K562 (cell line): Measurements from ENCODE around the gene SH3BGRL3. TPM values are rescaled to one million over a fixed set of nuclear protein-coding genes. Genes with fewer than 3 reads are reported as not detected.

Experiments used
- CCAR2 ChIP-seq: fragments of 200-400 bp; formaldehyde crosslinking; IDR thresholded peaks from 2 replicates; pipeline ENCODE4 v1.6.1; 2017; ENCODE audit warnings: mild to moderate bottlenecking, low read depth, low read length
- HDAC3 ChIP-seq: fragments of 450-650 bp; IDR thresholded peaks from 2 replicates; pipeline ENCODE4 v1.6.1; 2018; ENCODE audit warnings: borderline replicate concordance, mild to moderate bottlenecking, moderate library complexity; ENCODE audit not compliant: partially characterized antibody
- HEY1 ChIP-seq: fragments of 250-450 bp; sonication (Bioruptor Pico); IDR thresholded peaks from 2 replicates; pipeline ENCODE4 v1.5.0; 2020; ENCODE audit warnings: mild to moderate bottlenecking, moderate library complexity, borderline replicate concordance
- MBD2 ChIP-seq: sonication (generic); IDR thresholded peaks from 2 replicates; pipeline ENCODE4 v1.6.1; 2016; ENCODE audit warnings: low read depth, borderline replicate concordance
- NCOA1 ChIP-seq: fragments of 450-650 bp; IDR thresholded peaks from 2 replicates; pipeline ENCODE4 v1.6.1; 2016; ENCODE audit warnings: low read depth
- SMAD4 ChIP-seq: fragments of 250-450 bp; sonication (Bioruptor Pico); conservative IDR thresholded peaks from 2 replicates; pipeline ENCODE4 v1.8.0; 2021; ENCODE audit warnings: inconsistent platforms, mild to moderate bottlenecking, moderate library complexity
- ZFP30 ChIP-seq: fragments of 250-450 bp; sonication (Bioruptor Pico); IDR thresholded peaks from 2 replicates; pipeline ENCODE4 v1.8.0; 2022; ENCODE audit warnings: moderate library complexity, mild to moderate bottlenecking, inconsistent platforms, borderline replicate concordance
- ZNF239 ChIP-seq: fragments of 250-450 bp; sonication (Bioruptor Pico); IDR thresholded peaks from 2 replicates; pipeline ENCODE4 v1.4.0; 2020; ENCODE audit warnings: mild to moderate bottlenecking
- ZNF583 ChIP-seq: fragments of 250-450 bp; sonication (Bioruptor Pico); IDR thresholded peaks from 2 replicates; pipeline ENCODE4 v1.4.0; 2020
- ZNF75A ChIP-seq: fragments of 450-650 bp; formaldehyde crosslinking; IDR thresholded peaks from 2 replicates; pipeline ENCODE4 v1.4.0; 2020; ENCODE audit warnings: mild to moderate bottlenecking
- ZNF780A ChIP-seq: fragments of 250-450 bp; sonication (Bioruptor Pico); IDR thresholded peaks from 2 replicates; pipeline ENCODE4 v1.5.0; 2021; ENCODE audit warnings: mild to moderate bottlenecking
- polyA plus RNA-seq, 8 experiments: library from polyadenylated mRNA; depleted of rRNA in 4 of 8; stranded (reverse) in 5 of 8; unstranded in 3 of 8; fragments of >200 nt; fragmentation: Nextera tagmentation in 2 of 8; fragmentation: Illumina TruSeq in 1 of 8; extraction: Ambion mirVana in 2 of 8; extraction: Trizol in 1 of 8; gene quantifications; 2 replicates each; pipeline versions ENCODE4 v1.2.1 to v1.2.3, GENCODE V29; 2011 to 2014; ENCODE audit warnings: inconsistent platforms in 1 of 8, missing spikeins in 1 of 8
- total RNA-seq, 7 experiments: library from RNA; depleted of rRNA in 6 of 7; stranded (reverse); fragments of >200 nt in 6 of 7; fragmentation: Illumina TruSeq in 2 of 7; extraction: Trizol in 2 of 7; gene quantifications; 2 replicates each; pipeline versions ENCODE4 v1.2.1 to v1.2.3, GENCODE V29; 2011 to 2021; ENCODE audit warnings: low replicate concordance in 1 of 7
- TF ChIP-seq, protein P1 (sequence below): sonication (generic); formaldehyde crosslinking; IDR thresholded peaks from 2 replicates; pipeline ENCODE4 v1.8.0; 2022; ENCODE audit warnings: mild to moderate bottlenecking, missing genetic modification reagents
- TF ChIP-seq, protein P2 (sequence below), 3 experiments: fragments of 200-800 bp in 1 of 3; fragments of 250-450 bp in 1 of 3; fragments of 450-650 bp in 1 of 3; sonication (Bioruptor Pico) in 1 of 3; sonication (Bioruptor generic) in 1 of 3; formaldehyde crosslinking in 1 of 3; IDR thresholded peaks; 2 replicates each; pipeline versions ENCODE4 v1.6.1 to v1.8.0; 2016 to 2022; ENCODE audit warnings: mild to moderate bottlenecking in 2 of 3, missing genetic modification characterization in 2 of 3, missing compliant biosample characterization in 1 of 3, moderate library complexity in 1 of 3
- TF ChIP-seq, protein P3 (sequence below): fragments of 250-450 bp; sonication (Bioruptor Pico); IDR thresholded peaks from 2 replicates; pipeline ENCODE4 v1.8.0; 2021; ENCODE audit warnings: moderate library complexity, mild to moderate bottlenecking, inconsistent platforms
- TF ChIP-seq, protein P4 (sequence below): fragments of 450-650 bp; IDR thresholded peaks from 2 replicates; pipeline ENCODE4 v1.6.1; 2016
- TF ChIP-seq, protein P5 (sequence below), 2 experiments: fragments of 150-350 bp in 1 of 2; IDR thresholded peaks; 2 replicates each; pipeline ENCODE4 v1.6.1; 2012 to 2016; ENCODE audit warnings: low read depth in 2 of 2, low read length in 2 of 2, mild to moderate bottlenecking in 1 of 2, moderate library complexity in 1 of 2

The SH3BGRL3 gene
- total and polyA plus RNA-seq, 9 of the 15 experiments (the other 6 are each of a cell fraction or from before 2014, with no cell fraction given), result 30.3 to 140 (median 54.2) TPM

DNA sequence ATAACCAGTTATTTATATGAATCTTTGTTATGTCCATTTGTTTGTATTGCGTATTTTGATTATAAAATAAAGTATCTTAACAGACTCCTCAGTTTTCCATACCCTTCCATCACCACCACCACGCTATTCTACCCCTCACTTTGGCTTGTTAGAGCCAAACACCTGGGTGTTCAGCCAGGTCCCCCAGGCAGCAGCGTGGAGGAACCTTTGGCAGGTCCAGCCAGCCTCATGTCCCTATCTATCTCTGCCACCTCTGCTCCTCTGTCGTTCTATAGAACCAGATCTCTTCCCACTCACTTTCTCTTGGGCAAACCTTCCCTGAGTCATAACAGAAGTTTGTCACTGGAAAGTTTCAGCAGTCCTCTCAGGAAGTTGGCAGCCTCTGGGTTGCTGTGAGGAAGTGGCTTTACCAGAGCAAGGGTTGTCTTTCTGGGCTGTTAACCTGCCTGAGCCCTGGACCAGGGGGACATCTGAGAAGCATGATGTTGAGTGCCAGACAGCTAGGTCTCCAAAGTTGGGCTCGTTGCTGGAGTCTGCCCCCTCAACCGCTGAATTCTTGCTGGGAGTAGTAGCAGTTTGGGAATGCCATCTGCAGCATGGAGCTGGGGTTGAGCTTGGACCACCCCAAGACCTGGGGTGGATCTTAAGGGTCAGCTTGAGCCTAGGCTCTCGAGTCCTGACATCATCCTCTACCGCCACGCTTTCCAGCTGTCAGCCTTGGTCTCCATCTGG is 996 bp upstream of the SH3BGRL3 start (continued):
- TF ChIP-seq HEY1 (CRISPR knock-in tag) (no peak), MBD2 (0 out of 2 replicates have a peak, but pooled peaks have one; percentile 12), HDAC3 (no peak), ZNF75A (CRISPR knock-in tag) (no peak), ZNF239 (CRISPR knock-in tag) (no peak), ZNF780A (no peak), CCAR2 (no peak), NCOA1 (no peak), SMAD4 (CRISPR knock-in tag) (no peak), ZNF583 (CRISPR knock-in tag) (no peak), ZFP30 (CRISPR knock-in tag) (no peak)
- TF ChIP-seq, protein P1, sequence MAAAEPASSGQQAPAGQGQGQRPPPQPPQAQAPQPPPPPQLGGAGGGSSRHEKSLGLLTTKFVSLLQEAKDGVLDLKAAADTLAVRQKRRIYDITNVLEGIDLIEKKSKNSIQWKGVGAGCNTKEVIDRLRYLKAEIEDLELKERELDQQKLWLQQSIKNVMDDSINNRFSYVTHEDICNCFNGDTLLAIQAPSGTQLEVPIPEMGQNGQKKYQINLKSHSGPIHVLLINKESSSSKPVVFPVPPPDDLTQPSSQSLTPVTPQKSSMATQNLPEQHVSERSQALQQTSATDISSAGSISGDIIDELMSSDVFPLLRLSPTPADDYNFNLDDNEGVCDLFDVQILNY, result peak; percentile 65; the same call in 1 of the 2 replicates
- TF ChIP-seq, protein P2, sequence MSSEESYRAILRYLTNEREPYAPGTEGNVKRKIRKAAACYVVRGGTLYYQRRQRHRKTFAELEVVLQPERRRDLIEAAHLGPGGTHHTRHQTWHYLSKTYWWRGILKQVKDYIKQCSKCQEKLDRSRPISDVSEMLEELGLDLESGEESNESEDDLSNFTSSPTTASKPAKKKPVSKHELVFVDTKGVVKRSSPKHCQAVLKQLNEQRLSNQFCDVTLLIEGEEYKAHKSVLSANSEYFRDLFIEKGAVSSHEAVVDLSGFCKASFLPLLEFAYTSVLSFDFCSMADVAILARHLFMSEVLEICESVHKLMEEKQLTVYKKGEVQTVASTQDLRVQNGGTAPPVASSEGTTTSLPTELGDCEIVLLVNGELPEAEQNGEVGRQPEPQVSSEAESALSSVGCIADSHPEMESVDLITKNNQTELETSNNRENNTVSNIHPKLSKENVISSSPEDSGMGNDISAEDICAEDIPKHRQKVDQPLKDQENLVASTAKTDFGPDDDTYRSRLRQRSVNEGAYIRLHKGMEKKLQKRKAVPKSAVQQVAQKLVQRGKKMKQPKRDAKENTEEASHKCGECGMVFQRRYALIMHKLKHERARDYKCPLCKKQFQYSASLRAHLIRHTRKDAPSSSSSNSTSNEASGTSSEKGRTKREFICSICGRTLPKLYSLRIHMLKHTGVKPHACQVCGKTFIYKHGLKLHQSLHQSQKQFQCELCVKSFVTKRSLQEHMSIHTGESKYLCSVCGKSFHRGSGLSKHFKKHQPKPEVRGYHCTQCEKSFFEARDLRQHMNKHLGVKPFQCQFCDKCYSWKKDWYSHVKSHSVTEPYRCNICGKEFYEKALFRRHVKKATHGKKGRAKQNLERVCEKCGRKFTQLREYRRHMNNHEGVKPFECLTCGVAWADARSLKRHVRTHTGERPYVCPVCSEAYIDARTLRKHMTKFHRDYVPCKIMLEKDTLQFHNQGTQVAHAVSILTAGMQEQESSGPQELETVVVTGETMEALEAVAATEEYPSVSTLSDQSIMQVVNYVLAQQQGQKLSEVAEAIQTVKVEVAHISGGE (CRISPR knock-in tag; IDR thresholded peaks at IDR 0.05), result no peak
- TF ChIP-seq, protein P3, sequence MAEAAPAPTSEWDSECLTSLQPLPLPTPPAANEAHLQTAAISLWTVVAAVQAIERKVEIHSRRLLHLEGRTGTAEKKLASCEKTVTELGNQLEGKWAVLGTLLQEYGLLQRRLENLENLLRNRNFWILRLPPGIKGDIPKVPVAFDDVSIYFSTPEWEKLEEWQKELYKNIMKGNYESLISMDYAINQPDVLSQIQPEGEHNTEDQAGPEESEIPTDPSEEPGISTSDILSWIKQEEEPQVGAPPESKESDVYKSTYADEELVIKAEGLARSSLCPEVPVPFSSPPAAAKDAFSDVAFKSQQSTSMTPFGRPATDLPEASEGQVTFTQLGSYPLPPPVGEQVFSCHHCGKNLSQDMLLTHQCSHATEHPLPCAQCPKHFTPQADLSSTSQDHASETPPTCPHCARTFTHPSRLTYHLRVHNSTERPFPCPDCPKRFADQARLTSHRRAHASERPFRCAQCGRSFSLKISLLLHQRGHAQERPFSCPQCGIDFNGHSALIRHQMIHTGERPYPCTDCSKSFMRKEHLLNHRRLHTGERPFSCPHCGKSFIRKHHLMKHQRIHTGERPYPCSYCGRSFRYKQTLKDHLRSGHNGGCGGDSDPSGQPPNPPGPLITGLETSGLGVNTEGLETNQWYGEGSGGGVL (CRISPR knock-in tag), result no peak
- TF ChIP-seq, protein P4, sequence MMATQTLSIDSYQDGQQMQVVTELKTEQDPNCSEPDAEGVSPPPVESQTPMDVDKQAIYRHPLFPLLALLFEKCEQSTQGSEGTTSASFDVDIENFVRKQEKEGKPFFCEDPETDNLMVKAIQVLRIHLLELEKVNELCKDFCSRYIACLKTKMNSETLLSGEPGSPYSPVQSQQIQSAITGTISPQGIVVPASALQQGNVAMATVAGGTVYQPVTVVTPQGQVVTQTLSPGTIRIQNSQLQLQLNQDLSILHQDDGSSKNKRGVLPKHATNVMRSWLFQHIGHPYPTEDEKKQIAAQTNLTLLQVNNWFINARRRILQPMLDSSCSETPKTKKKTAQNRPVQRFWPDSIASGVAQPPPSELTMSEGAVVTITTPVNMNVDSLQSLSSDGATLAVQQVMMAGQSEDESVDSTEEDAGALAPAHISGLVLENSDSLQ, result peak; percentile 40; the same call in 1 of the 2 replicates
- TF ChIP-seq, protein P5, sequence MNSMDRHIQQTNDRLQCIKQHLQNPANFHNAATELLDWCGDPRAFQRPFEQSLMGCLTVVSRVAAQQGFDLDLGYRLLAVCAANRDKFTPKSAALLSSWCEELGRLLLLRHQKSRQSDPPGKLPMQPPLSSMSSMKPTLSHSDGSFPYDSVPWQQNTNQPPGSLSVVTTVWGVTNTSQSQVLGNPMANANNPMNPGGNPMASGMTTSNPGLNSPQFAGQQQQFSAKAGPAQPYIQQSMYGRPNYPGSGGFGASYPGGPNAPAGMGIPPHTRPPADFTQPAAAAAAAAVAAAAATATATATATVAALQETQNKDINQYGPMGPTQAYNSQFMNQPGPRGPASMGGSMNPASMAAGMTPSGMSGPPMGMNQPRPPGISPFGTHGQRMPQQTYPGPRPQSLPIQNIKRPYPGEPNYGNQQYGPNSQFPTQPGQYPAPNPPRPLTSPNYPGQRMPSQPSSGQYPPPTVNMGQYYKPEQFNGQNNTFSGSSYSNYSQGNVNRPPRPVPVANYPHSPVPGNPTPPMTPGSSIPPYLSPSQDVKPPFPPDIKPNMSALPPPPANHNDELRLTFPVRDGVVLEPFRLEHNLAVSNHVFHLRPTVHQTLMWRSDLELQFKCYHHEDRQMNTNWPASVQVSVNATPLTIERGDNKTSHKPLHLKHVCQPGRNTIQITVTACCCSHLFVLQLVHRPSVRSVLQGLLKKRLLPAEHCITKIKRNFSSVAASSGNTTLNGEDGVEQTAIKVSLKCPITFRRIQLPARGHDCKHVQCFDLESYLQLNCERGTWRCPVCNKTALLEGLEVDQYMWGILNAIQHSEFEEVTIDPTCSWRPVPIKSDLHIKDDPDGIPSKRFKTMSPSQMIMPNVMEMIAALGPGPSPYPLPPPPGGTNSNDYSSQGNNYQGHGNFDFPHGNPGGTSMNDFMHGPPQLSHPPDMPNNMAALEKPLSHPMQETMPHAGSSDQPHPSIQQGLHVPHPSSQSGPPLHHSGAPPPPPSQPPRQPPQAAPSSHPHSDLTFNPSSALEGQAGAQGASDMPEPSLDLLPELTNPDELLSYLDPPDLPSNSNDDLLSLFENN (IDR thresholded peaks at IDR 0.05; ENCODE audit: low read depth in 2 of 2, low read length in 2 of 2), result no peak; a peak in 1 of 4 replicates
